22Rv1 (cell line): Measurements from ENCODE around the gene NAA35.
"Not testable (repeated sequence)": the region's sequence is repeated elsewhere in the genome, so short reads cannot be mapped to it uniquely, and the experiment has no call there.

ENCODE experiments used
- H3K27ac ChIP-seq: fragments of 450-650 bp; 2 replicates; pipeline ENCODE4 v1.5.1; 2017
- ZFX ChIP-seq: fragments of 450-650 bp; IDR thresholded peaks from 2 replicates; pipeline ENCODE4 v1.6.1; 2017; ENCODE audit warnings: antibody characterized with exemption, borderline replicate concordance
- TF ChIP-seq, protein P1 (sequence below): fragments of 450-650 bp; IDR thresholded peaks from 2 replicates; pipeline ENCODE4 v1.5.1; 2017; ENCODE audit warnings: mild to moderate bottlenecking

The NAA35 gene

DNA sequence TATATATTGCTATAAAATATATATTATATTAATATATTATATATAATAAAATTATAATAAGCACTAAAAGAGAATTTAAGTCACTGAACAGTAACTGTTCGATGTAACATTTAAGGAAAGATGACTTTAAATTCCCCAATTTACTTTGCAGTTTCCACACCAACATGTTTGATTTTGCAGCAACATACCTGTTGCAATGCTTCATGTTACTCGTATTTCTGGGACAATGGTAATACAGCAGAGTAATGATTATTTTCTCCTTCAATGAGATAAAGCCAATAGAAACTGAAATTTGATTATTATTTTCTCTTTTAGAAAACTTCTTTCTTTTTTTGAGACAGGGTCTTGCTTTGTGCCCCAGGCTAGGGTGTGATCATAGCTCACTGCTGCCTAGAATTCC, 9.5 kb upstream of the NAA35 start:
- no peak overlapping the region for H3K27ac ChIP-seq
- no peak for TF ChIP-seq ZFX
- TF ChIP-seq, protein P1, sequence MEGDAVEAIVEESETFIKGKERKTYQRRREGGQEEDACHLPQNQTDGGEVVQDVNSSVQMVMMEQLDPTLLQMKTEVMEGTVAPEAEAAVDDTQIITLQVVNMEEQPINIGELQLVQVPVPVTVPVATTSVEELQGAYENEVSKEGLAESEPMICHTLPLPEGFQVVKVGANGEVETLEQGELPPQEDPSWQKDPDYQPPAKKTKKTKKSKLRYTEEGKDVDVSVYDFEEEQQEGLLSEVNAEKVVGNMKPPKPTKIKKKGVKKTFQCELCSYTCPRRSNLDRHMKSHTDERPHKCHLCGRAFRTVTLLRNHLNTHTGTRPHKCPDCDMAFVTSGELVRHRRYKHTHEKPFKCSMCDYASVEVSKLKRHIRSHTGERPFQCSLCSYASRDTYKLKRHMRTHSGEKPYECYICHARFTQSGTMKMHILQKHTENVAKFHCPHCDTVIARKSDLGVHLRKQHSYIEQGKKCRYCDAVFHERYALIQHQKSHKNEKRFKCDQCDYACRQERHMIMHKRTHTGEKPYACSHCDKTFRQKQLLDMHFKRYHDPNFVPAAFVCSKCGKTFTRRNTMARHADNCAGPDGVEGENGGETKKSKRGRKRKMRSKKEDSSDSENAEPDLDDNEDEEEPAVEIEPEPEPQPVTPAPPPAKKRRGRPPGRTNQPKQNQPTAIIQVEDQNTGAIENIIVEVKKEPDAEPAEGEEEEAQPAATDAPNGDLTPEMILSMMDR: no peak

DNA sequence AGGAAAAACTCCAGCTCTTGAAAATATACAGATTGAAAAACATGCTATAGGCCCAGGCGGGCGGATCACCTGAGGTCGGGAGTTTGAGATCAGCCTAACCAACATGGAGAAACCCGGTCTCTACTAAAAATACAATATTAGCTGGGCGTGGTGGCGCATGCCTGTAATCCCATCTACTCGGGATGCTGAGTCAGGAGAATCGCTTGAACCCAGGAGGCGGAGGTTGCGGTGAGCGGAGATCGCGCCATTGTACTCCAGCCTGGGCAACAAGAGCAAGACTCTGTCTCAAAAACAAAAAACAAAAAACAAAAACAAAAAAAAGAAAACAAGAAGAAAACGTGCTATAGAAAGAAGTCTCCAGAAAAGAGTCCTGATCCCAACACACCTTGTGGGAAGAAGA, 5.0 kb upstream of the NAA35 start:
- H3K27ac ChIP-seq: not testable (repeated sequence)

DNA sequence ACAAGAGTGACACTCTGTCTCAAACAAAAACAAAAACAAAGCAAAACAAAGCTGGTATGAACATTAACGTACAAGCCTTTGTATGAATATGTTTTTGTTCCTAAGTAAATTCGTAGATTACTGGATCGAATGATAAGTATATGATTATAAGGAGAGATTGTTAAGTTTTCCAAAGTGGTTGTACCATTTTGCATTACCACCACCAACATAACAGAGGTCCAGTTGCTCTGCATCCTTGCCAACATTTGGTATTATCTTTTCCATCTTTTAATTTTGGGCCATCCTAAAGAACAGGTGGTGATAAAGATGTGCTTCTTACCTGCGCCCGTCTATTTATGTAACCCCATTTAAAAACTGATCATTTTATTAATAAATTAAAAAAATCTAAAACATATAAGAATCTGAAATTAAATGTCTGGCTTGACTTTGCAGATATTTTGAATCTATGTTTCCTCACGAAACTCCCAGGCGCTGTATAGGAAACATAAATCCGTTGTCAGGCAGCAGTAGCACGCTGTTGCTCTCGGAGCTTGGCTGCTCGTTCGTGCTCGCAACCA, 593 bp upstream of the NAA35 start:
- TF ChIP-seq, protein P1: no peak
- TF ChIP-seq ZFX: no peak
- H3K27ac ChIP-seq: peak overlapping the region; percentile 92

DNA sequence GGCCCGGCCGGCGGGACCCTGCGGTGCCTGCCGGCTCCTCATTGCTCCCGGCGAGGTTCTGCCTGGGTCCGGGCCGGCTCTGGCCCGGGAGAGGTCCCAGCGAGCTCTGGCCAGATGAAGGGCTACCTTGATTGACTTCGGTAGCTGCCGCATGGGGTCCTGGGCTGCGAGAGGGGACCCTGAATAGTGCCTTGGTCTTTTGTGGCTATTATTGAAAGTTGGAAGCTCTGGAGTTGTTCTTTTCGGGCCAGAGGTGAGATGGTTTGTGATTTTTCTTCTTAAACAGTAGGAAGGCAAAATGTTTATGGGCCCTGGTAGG, 635 bp downstream of the NAA35 start:
- TF ChIP-seq, protein P1: no peak
- no peak for TF ChIP-seq ZFX
- peak overlapping the region; percentile 92 for H3K27ac ChIP-seq

DNA sequence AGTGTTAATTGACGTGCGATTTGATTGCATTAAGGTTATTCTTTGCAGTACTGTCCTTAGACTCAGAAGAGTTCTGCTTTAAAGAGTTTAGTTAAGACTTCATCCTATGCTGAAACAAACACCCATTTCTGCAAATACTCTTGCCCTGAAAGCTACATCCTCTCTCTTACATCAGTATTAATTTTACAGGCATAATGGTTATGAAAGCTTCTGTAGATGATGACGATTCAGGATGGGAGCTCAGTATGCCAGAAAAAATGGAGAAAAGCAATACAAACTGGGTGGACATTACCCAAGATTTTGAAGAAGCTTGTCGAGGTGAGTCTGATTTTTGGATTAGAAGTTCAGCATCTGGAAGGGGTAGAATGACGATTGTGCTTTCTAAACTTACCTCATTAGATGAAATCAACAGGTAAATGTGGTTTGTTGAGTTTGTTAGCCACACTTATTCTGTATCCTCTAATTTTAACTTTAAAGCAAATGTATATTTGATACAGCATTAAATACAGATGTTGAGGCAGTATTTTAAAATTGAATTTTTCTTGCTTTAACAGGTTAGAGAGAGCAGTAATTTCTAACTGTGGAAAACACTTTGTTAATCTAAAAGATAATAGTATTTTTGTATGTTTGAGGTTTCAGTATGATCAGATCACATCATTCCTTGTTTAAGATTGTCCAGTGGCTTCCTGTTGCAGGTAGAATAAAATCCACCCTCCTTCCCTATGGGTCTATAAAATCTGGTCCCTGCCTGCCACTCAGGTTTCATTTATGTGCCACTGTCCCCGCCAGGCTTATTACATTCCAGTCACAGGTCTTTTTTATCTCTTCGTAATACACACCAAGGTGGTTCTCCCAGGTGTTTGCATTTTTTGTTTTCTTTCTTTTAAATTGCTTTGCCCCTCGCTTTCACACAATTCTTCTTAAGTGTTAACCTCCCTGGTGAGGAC, 1.3 kb downstream of the NAA35 start:
- TF ChIP-seq, protein P1: no peak
- TF ChIP-seq ZFX: no peak
- peak overlapping the region; percentile 92 for H3K27ac ChIP-seq

DNA sequence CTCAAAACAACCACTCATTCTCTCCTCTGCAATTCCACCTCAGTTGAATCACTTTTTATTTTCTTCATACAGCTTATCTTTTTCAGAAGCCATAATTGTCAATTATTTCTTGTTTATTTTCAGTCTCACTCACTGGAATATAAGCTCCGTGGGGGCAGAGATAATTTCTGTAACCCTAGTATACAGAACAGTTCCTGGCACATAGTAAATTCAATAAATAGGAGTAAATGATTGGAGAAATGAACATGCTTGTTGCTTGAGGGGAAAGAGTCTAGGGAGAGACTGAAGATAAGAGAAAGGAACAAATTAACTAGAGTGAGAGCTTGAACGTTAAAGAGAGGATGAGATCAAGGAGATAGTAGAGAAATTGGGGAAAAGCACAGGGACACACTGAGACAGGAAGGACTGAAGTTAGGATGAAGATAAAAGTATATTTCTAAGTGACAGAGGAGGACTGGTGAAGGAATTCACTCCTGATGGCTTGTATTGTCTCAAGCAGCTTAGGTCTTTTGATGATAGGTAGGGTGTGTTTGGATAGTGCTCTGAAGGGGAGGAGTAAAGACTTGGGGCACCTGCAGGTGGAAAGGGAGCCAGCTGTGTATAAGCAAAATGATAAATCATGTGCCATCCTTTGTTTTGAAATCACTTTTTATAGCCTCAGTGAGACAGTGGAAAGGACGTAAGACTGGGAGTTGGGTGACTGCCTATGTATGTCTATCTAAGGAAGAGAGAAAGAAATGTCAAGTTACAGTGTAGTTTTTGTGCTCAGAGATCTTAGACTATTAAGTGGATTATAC, 2.2 kb downstream of the NAA35 start:
- TF ChIP-seq, protein P1: no peak
- no peak for TF ChIP-seq ZFX
- no peak overlapping the region for H3K27ac ChIP-seq

DNA sequence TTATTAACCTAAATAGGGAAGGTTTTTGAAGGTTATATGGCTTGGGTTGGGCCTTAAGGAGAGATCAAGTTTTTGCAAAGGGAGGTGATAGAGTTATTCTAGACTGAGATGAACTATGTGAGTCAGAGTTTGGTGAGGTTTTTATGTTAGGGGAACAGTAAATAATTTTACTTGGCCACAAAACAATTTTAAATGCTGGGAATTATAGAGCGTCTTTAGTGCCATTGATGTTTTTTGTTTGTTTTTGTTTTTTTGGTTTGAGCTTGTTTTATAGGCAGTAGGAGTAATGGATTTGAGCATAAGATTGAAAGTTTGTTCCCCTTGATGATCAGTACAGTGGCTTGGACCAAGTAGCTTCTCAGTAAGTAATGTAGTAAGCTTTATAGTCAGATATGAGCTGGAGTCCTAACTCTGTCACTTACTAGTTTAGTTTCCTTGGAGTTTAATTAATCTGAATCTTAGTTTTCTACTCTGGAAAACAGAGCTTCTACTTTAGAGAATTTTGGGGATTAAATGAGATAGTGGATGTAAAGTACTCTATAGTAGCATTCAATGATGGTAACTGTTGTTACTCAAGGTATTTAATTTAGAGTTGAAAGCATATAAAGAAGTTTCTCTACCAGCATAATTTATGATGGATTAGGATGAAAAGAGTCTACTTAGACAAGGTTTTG, 2.9 kb downstream of the NAA35 start:
- TF ChIP-seq, protein P1: no peak
- TF ChIP-seq ZFX: no peak
- no peak overlapping the region for H3K27ac ChIP-seq
